Stomach (tissue), 9 donors: ENCODE data around the gene CD38. TPM values are rescaled to one million over a fixed set of nuclear protein-coding genes. Genes with fewer than 3 reads are reported as not detected.

Source experiments
- DNase-seq, 2 donors: peaks; one replicate each; pipeline versions ENCODE4 v3.0.0 to v3.0.0-alpha.2; 2013 to 2019
- H3K27ac ChIP-seq, 5 donors: fragments of 200-600 bp in 4 of 5; sonication (generic) in 4 of 5; one replicate each; pipeline ENCODE4 v1.5.1; 2013 to 2019; ENCODE audit warnings: mild to moderate bottlenecking in 1 of 5, moderate library complexity in 1 of 5
- H3K27me3 ChIP-seq, 3 donors: fragments of 200-600 bp; sonication (generic); one replicate each; pipeline ENCODE4 v1.5.1; 2017 to 2019; ENCODE audit warnings: mixed run types in 1 of 3
- H3K36me3 ChIP-seq, 4 donors: fragments of 200-600 bp; sonication (generic); 1 replicate in 3 of 4; 2 replicates in 1 of 4; pipeline ENCODE4 v1.5.1; 2016 to 2019
- H3K4me1 ChIP-seq, 4 donors: fragments of 200-600 bp; sonication (generic); one replicate each; pipeline ENCODE4 v1.5.1; 2016 to 2019
- H3K4me3 ChIP-seq, 4 donors: fragments of 200-600 bp; sonication (generic) in 3 of 4; one replicate each; pipeline ENCODE4 v1.5.1; 2016 to 2019; ENCODE audit warnings: mild to moderate bottlenecking in 1 of 4
- H3K9me3 ChIP-seq, 4 donors: fragments of 200-600 bp; sonication (generic); one replicate each; pipeline ENCODE4 v1.5.1; 2016 to 2019
- EP300 ChIP-seq: sonication (generic); formaldehyde crosslinking; IDR thresholded peaks from one replicate; pipeline ENCODE4 v1.6.1; 2017; ENCODE audit warnings: antibody characterized with exemption
- POLR2A ChIP-seq, 4 donors: fragments of 450-650 bp; IDR thresholded peaks; one replicate each; pipeline ENCODE4 v1.6.1; 2016; ENCODE audit warnings: antibody characterized with exemption in 4 of 4, control low read depth in 2 of 4, mild to moderate bottlenecking in 1 of 4, moderate library complexity in 1 of 4
- POLR2AphosphoS5 ChIP-seq, 3 donors: sonication (generic); formaldehyde crosslinking; IDR thresholded peaks; one replicate each; pipeline ENCODE4 v1.6.1; 2016; ENCODE audit warnings: antibody characterized with exemption in 3 of 3
- WGBS, 5 donors: extraction: QIAGEN DNeasy Blood & Tissue Kit in 3 of 5; methylation state at CpG; one replicate each; pipeline versions ENCODE4 v1.1.5 to v1.1.7; 2013 to 2018; 5-methylcytosine and 5-hydroxymethylcytosine counted together
- intact Hi-C: fragments of 100-400 bp; cut with DNase I; formaldehyde crosslinking; loops from one replicate; pipeline ENCODE4 v1.15.1; 2023; ENCODE audit warnings: low total_unique reads
- polyA plus RNA-seq, 3 donors: library from polyadenylated mRNA; stranded (reverse); fragments of 200-250 nt; gene quantifications; one replicate each; pipeline ENCODE4 v1.2.3, GENCODE V29; 2013
- total RNA-seq, 5 donors: library from RNA; depleted of rRNA; stranded (reverse); fragments of >200 nt; gene quantifications; one replicate each; pipeline versions ENCODE4 v1.1.0 to v1.2.3, GENCODE V29; 2014 to 2016
- TF ChIP-seq, protein P1 (sequence below), 7 experiments: fragments of 450-650 bp in 4 of 7; fragments of 200-600 bp in 3 of 7; sonication (generic) in 3 of 7; IDR thresholded peaks; one replicate each; pipeline ENCODE4 v1.5.1; 2016 to 2019; ENCODE audit warnings: antibody characterized with exemption in 7 of 7, control low read depth in 2 of 7, mild to moderate bottlenecking in 1 of 7
- donor health status: healthy with polysubstance abuse.
- donor health status: Bipolar disorder and iron deficiency.
- donor health status: healthy.

Gene CD38
- total and polyA plus RNA-seq, 8 donors: 0.62 to 44.9 (median 2.2) TPM

DNA sequence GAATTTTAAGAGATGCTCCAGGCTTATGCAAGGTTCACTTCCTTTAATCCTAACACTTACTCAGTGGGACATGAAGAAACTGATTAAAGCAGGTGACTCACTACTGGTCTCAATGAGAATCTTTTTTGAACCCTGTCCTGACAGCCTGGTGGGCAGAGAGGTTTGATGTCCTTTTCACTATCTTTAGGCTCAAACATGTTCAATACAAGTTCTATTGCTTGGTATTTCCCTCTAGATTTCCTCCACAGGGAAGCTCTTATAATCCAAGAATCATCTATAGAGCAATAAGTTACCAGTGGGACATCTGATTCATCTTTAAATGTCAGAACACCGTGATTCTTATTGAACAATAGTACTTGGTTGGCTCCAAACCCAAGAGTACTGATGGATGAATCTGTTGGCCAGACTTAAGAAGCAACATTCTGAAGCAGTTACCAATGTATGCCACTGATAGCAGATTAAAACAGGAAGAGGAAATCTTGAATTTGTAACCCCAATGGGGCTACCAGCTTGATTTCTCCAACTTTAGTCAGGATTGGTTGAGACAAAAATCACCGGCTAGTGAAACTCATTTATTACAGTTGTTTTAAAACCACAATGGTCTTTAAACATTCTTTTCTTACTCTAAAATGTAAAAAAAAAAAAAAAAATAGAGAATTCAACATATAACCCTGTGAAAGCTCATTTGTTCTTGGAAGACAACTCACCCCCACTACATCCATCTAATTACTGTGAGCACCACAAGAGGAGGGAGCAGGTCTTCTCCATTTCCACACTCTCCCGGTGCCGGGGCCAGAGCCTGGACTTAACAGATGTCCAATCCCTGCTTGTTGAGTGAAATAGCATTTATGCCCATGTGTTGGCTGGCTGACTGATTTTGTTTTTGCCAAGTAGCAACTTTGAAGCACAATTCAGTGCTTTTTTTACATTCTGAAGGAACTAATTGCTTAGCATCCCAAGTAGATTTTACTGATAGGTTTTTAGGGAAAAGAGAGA is 117.1 kb downstream of the CD38 start:
- intact Hi-C loops: no loop called here
- TF ChIP-seq POLR2AphosphoS5 (IDR thresholded peaks at IDR 0.05) (no peak), POLR2A (IDR thresholded peaks at IDR 0.05) (no peak)
- Histone ChIP-seq H3K9me3 (no peaks in the 10 kb centered on the region), H3K36me3 (no peaks in the 10 kb centered on the region), H3K27me3 (peaks cover 0 to 5% (median 4%) of the 10 kb centered on the region in 3 donors), H3K27ac (no peak overlapping the region), H3K4me3 (no peak overlapping the region), H3K4me1 (peaks cover 0 to 8% (median 4%) of the 10 kb centered on the region in 4 donors)
- WGBS, 5 donors: 64 to 83% (median 77%) methylated on average over 4 of the region's 4 CpGs
- no peak for DNase-seq

DNA sequence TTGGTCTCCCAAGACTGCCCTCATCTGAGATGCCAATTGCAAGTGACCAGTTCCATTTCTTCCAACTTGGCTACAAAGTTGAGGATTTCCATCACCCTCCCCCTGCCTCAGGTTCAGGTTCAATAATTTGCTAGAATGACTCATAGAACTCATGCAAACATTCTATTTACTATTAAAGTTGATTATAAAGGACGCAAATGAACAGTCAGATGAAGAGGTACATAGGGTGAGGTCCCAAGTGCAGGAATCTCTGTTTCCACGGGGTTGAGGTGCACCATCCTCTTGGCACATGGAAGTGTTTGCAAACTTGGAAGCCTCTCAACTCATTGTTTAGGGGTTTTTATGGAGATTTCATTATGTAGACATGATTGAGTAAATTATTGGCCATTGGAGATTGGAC is 119.4 kb downstream of the CD38 start:
- no peak overlapping the region for H3K27ac ChIP-seq
- intact Hi-C loops: no loop called here
- TF ChIP-seq POLR2A (IDR thresholded peaks at IDR 0.05): no peak
- TF ChIP-seq, protein P1, sequence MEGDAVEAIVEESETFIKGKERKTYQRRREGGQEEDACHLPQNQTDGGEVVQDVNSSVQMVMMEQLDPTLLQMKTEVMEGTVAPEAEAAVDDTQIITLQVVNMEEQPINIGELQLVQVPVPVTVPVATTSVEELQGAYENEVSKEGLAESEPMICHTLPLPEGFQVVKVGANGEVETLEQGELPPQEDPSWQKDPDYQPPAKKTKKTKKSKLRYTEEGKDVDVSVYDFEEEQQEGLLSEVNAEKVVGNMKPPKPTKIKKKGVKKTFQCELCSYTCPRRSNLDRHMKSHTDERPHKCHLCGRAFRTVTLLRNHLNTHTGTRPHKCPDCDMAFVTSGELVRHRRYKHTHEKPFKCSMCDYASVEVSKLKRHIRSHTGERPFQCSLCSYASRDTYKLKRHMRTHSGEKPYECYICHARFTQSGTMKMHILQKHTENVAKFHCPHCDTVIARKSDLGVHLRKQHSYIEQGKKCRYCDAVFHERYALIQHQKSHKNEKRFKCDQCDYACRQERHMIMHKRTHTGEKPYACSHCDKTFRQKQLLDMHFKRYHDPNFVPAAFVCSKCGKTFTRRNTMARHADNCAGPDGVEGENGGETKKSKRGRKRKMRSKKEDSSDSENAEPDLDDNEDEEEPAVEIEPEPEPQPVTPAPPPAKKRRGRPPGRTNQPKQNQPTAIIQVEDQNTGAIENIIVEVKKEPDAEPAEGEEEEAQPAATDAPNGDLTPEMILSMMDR (IDR thresholded peaks at IDR 0.05): no peak
- no peak for TF ChIP-seq POLR2AphosphoS5 (IDR thresholded peaks at IDR 0.05)
- no peak for TF ChIP-seq EP300
- 35 to 66% (median 51%) methylated on average over 2 of the region's 2 CpGs for WGBS, 5 donors
- peaks cover 0 to 5% (median 4%) of the 10 kb centered on the region in 3 donors for H3K27me3 ChIP-seq
- no peaks in the 10 kb centered on the region for H3K36me3 ChIP-seq
- H3K4me1 ChIP-seq: peaks cover 0 to 8% (median 4%) of the 10 kb centered on the region in 4 donors
- H3K9me3 ChIP-seq: no peaks in the 10 kb centered on the region
- no peak overlapping the region for H3K4me3 ChIP-seq
- DNase-seq: no peak

DNA sequence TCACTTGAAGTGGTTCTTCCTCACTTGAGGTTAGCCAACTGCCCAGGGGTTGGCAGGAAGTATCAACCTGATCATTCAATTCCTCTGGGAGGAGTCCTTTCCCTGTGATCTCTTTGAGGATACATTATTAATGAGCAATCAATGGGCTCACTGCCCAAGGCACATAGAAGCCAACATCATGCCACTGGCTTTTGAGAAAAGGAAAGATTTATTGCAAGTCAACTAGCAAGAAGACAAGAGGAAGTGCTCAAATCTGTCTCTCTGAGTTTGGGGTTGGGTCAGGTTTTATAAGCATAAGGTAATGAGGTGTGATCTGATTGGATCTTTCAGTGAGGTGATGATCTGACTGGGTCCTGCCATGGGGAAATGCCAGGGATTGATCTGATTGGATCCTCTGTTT is 120.8 kb downstream of the CD38 start:
- H3K27ac ChIP-seq: no peak overlapping the region
- DNase-seq: no peak
- intact Hi-C loops: no loop called here
- TF ChIP-seq EP300 (no peak), POLR2A (IDR thresholded peaks at IDR 0.05) (no peak)
- TF ChIP-seq, protein P1 (IDR thresholded peaks at IDR 0.05): no peak
- no peaks in the 10 kb centered on the region for H3K9me3 ChIP-seq
- H3K36me3 ChIP-seq: no peaks in the 10 kb centered on the region
- H3K4me3 ChIP-seq: no peak overlapping the region
- peaks cover 0 to 5% (median 4%) of the 10 kb centered on the region in 3 donors for H3K27me3 ChIP-seq
- peaks cover 0 to 6% (median 4%) of the 10 kb centered on the region in 4 donors for H3K4me1 ChIP-seq

DNA sequence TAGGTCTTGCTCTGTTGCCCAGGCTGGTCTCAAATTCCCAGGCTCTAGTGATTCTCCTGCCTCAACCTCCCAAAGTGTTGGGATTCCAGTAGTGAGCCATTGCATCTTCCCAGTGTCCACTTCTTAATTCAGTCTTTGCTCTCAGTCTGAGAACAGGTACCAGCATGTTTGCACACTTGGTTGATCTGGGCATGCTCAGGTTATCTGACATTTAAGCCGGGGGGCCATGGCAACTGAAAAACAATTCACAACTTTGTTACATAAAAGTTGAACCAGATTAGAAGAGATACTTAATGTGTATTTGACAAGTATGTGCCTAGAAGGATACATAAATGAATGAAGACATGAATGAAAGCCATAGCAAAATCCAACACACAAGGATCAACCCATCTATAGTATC is 121.4 kb downstream of the CD38 start:
- TF ChIP-seq, protein P1 (IDR thresholded peaks at IDR 0.05): no peak
- TF ChIP-seq POLR2A (IDR thresholded peaks at IDR 0.05) (no peak), EP300 (no peak), POLR2AphosphoS5 (IDR thresholded peaks at IDR 0.05) (no peak)
- Histone ChIP-seq H3K36me3 (no peaks in the 10 kb centered on the region), H3K27ac (no peak overlapping the region), H3K27me3 (peaks cover 0 to 5% (median 0%) of the 10 kb centered on the region in 3 donors), H3K4me1 (peaks cover 0 to under 1% (median under 1%) of the 10 kb centered on the region in 4 donors), H3K9me3 (no peaks in the 10 kb centered on the region), H3K4me3 (no peak overlapping the region)
- WGBS, 5 donors: 89 to 97% (median 91%) methylated on average over 1 of the region's 1 CpG
- no peak for DNase-seq
- intact Hi-C loops: no loop called here
